Breast epithelium (tissue), 3 donors: ENCODE data around the gene GOLGA8T.
"Not testable (repeated sequence)": the region's sequence is repeated elsewhere in the genome, so short reads cannot be mapped to it uniquely, and the experiment has no call there.

Experiments used
- CTCF ChIP-seq, 3 donors: fragments of 450-650 bp; IDR thresholded peaks; one replicate each; pipeline ENCODE4 v1.5.1; 2016 to 2017; ENCODE audit warnings: antibody characterized with exemption in 3 of 3, mild to moderate bottlenecking in 3 of 3, moderate library complexity in 3 of 3
- POLR2A ChIP-seq: fragments of 450-650 bp; IDR thresholded peaks from one replicate; pipeline ENCODE4 v1.6.1; 2016; ENCODE audit warnings: antibody characterized with exemption, mild to moderate bottlenecking, moderate library complexity
- POLR2AphosphoS5 ChIP-seq, 3 donors: sonication (generic); formaldehyde crosslinking; IDR thresholded peaks; one replicate each; pipeline ENCODE4 v1.6.1; 2017; ENCODE audit warnings: antibody characterized with exemption in 3 of 3

- not testable (repeated sequence) for TF ChIP-seq POLR2A; CTCF (IDR thresholded peaks at IDR 0.05); POLR2AphosphoS5 (IDR thresholded peaks at IDR 0.05)
These were observed 33.0 kb downstream of the GOLGA8T start for GRCh38 chr15:30167886-30168285.
